ENCODE results near the gene PTPRA. TPM values are rescaled to one million over a fixed set of nuclear protein-coding genes. Genes with fewer than 3 reads are reported as not detected.
A peak's percentile ranks its signal among the peaks of the same experiment; 100 is the strongest.

Gene PTPRA
- total RNA-seq, 2 experiments from 2014 or later, result 65.4 to 69.5 TPM

DNA sequence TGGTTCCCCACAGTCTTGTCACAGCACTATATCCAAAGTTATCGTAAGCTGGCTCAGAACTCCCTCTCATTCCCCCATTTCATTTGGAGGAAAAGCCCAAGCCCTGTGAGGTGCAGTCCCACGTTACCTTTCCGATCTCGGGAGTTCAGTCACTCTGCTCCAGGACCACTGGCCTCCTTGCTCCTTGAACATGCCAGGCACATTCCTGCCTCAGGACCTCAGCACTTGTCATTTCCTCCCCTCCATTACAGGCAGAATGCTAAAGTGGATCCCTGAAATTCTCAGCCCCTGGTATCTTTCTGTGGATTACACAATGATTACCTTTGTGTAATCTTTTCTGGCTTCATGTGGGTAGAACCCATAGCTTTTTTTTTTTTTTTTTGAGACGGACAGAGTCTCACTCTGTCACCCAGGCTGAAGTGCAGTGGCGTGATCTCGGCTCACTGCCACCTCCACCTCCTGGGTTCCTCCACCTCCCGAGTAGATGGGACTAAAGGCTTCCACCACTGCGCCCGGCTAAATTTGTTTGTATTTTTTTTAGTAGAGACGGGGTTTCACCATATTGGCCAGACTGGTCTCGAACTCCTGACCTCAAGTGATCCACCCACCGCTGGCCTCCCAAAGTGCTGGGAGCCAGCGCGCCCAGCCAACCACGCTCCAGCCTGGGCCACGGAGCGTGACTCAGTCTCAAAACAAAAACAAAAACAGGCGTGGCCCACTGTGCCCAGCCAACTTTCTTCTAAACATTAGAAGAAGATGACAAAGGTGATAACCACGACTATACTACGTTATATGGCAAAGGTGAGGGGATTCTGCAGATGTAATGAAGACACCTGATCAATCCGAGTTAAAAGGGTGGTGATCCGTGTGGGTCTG is 194.1 kb downstream of the PTPRA start:
- H3K4me1 Mint-ChIP-seq (ENCODE audit: low read depth), result peaks cover 30% of the 10 kb centered on the region
- ATAC-seq (ENCODE audit: poor library complexity), result no peak
- Histone ChIP-seq H3K4me1 (ENCODE audit: insufficient read depth, low read length) (peaks cover 18% of the 10 kb centered on the region), H3K9me3 (ENCODE audit: control insufficient read depth in 1 of 2, insufficient read depth in 1 of 2, low read length in 2 of 2) (peaks cover 0 to 2% of the 10 kb centered on the region in 2 experiments), H3K36me3 (ENCODE audit: insufficient read depth, low read length) (no peaks in the 10 kb centered on the region), H3K27me3 (ENCODE audit: control insufficient read depth in 1 of 2, insufficient read depth in 2 of 2, low read length in 2 of 2) (no peaks in the 10 kb centered on the region), H3K27ac (ENCODE audit: low read depth in 1 of 2, low read length in 2 of 2) (no peak overlapping the region), H3K4me3 (ENCODE audit: low read length) (no peak overlapping the region)
- DNase-seq, result no peak
- TF ChIP-seq, protein P1, sequence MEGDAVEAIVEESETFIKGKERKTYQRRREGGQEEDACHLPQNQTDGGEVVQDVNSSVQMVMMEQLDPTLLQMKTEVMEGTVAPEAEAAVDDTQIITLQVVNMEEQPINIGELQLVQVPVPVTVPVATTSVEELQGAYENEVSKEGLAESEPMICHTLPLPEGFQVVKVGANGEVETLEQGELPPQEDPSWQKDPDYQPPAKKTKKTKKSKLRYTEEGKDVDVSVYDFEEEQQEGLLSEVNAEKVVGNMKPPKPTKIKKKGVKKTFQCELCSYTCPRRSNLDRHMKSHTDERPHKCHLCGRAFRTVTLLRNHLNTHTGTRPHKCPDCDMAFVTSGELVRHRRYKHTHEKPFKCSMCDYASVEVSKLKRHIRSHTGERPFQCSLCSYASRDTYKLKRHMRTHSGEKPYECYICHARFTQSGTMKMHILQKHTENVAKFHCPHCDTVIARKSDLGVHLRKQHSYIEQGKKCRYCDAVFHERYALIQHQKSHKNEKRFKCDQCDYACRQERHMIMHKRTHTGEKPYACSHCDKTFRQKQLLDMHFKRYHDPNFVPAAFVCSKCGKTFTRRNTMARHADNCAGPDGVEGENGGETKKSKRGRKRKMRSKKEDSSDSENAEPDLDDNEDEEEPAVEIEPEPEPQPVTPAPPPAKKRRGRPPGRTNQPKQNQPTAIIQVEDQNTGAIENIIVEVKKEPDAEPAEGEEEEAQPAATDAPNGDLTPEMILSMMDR (IDR thresholded peaks at IDR 0.05), result no peak
- no peak overlapping the region for H3K4me3 Mint-ChIP-seq
- H3K27me3 Mint-ChIP-seq, result no peaks in the 10 kb centered on the region
- POLR2A ChIA-PET, result no interaction called here
- CTCF ChIA-PET, result interaction anchor here (2.9 kb wide), 1 partner anchor 14 kb away, joined by 9 read pairs; no protein-coding TSS in a partner anchor
- peaks cover 6% of the 10 kb centered on the region for H3K36me3 Mint-ChIP-seq (ENCODE audit: low read depth)
- intact Hi-C loops (cut with DNase I, micrococcal nuclease), result loop anchor here in 1 of 2 experiments (2.0 to 5.0 kb wide), 2 partner anchors 25 to 250 kb away; no protein-coding TSS in a partner anchor
- no peak overlapping the region for H3K27ac Mint-ChIP-seq
- no peaks in the 10 kb centered on the region for H3K9me3 Mint-ChIP-seq

DNA sequence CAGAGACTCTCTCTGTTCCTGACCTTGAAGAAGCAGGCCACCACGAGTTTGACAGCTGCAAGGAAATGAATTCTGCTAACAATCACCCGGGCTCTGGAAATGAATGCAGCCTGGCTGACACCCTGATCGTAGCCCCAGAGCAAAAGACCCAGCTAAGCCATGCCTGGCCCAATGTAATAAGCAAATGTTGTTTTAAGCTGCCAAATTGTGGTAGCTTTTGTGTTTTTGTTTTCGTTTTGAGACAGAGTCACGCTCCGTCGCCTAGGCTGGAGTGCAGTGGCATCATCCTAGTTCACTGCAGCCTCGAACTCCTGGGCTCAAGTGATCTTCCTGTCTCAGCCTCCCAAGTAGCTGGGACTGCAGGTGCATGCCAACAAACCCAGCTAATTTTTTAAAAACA is 194.8 kb downstream of the PTPRA start:
- Histone ChIP-seq H3K4me3 (ENCODE audit: low read length) (no peak overlapping the region), H3K4me1 (ENCODE audit: insufficient read depth, low read length) (peaks cover 24% of the 10 kb centered on the region), H3K27me3 (ENCODE audit: control insufficient read depth in 1 of 2, insufficient read depth in 2 of 2, low read length in 2 of 2) (no peaks in the 10 kb centered on the region), H3K36me3 (ENCODE audit: insufficient read depth, low read length) (no peaks in the 10 kb centered on the region), H3K27ac (ENCODE audit: low read depth in 1 of 2, low read length in 2 of 2) (no peak overlapping the region), H3K9me3 (ENCODE audit: control insufficient read depth in 1 of 2, insufficient read depth in 1 of 2, low read length in 2 of 2) (peaks cover 0 to 7% of the 10 kb centered on the region in 2 experiments)
- peaks cover 34% of the 10 kb centered on the region for H3K4me1 Mint-ChIP-seq (ENCODE audit: low read depth)
- ChIA-PET POLR2A (no interaction called here), CTCF (interaction anchor here (1.6 to 2.9 kb wide), 2 partner anchors 9 to 14 kb away, joined by 6 to 9 read pairs; no protein-coding TSS in a partner anchor)
- no peaks in the 10 kb centered on the region for H3K9me3 Mint-ChIP-seq
- peaks cover 6% of the 10 kb centered on the region for H3K36me3 Mint-ChIP-seq (ENCODE audit: low read depth)
- no peak for DNase-seq
- ATAC-seq (ENCODE audit: poor library complexity), result no peak
- TF ChIP-seq, protein P1 (IDR thresholded peaks at IDR 0.05), result no peak
- H3K27ac Mint-ChIP-seq, result no peak overlapping the region
- no peak overlapping the region for H3K4me3 Mint-ChIP-seq
- H3K27me3 Mint-ChIP-seq, result no peaks in the 10 kb centered on the region
- intact Hi-C loops (cut with DNase I, micrococcal nuclease), result loop anchor here in 1 of 2 experiments (2.0 to 5.0 kb wide), 2 partner anchors 25 to 249 kb away; no protein-coding TSS in a partner anchor

DNA sequence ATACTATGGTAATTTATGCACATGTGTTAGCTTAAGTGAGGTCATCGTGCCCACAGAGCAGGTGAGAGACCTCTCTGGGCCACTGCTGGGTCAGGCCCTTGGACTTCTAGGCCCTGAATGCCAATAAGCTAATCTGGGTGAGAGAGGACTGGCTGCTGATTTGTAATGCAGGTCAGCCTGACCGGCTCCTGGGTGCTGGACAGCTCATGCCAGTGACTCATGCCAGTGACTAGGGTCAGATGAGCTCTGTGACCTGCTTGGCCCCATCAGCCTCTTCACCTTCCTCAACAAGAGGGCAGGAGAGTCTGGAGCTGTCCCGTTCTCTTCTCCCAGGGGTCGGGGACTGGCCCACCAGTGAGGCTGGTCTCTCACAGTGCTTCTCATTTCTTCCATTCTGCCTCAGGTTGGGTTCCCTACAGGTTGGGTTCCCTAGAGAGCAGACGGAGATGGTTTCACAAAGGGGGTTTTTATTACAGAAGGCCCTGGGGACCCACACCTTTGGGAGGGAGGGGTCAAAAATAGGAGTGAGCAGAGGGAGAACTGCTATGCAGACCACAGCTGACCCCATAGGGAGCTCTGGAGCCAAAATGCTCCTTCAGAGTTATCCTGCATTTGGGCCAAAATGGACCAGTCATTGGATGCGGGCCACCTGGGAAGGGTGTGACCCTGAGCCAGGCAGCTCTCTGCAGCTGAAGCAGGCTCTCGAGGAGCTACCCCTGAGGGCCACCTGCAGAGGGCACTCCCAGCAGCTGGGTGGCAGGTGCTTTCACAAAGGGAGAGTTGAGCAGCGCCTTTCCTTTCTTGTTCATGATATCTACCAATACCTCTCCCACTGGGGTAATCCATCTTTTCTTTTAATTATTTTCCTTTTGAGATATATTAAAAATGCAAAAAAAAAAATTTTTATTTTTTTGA is 196.0 kb downstream of the PTPRA start:
- Histone ChIP-seq H3K27ac (ENCODE audit: low read depth in 1 of 2, low read length in 2 of 2) (no peak overlapping the region), H3K9me3 (ENCODE audit: control insufficient read depth in 1 of 2, insufficient read depth in 1 of 2, low read length in 2 of 2) (peaks cover 0 to 7% of the 10 kb centered on the region in 2 experiments), H3K4me1 (ENCODE audit: insufficient read depth, low read length) (peaks cover 24% of the 10 kb centered on the region), H3K27me3 (ENCODE audit: control insufficient read depth in 1 of 2, insufficient read depth in 2 of 2, low read length in 2 of 2) (no peaks in the 10 kb centered on the region), H3K4me3 (ENCODE audit: low read length) (no peak overlapping the region), H3K36me3 (ENCODE audit: insufficient read depth, low read length) (no peaks in the 10 kb centered on the region)
- DNase-seq (peak in 11 of 14 experiments; percentile 35 to 70 (median 55)), ATAC-seq (ENCODE audit: poor library complexity) (peak; percentile 59)
- no peaks in the 10 kb centered on the region for H3K9me3 Mint-ChIP-seq
- intact Hi-C loops (cut with DNase I, micrococcal nuclease), result loop anchor here in 1 of 2 experiments (1.0 to 5.0 kb wide), 3 partner anchors 24 to 248 kb away; no protein-coding TSS in a partner anchor
- CTCF ChIA-PET, result interaction anchor here (0.6 to 2.9 kb wide), 7 partner anchors 8 to 151 kb away, joined by 3 to 9 read pairs (median 4); no protein-coding TSS in a partner anchor
- no peaks in the 10 kb centered on the region for H3K27me3 Mint-ChIP-seq
- H3K27ac Mint-ChIP-seq, result no peak overlapping the region
- TF ChIP-seq, protein P1 (IDR thresholded peaks at IDR 0.05), result peak; percentile 28
- peaks cover 6% of the 10 kb centered on the region for H3K36me3 Mint-ChIP-seq (ENCODE audit: low read depth)
- POLR2A ChIA-PET, result interaction anchor here (0.6 to 1.2 kb wide), 5 partner anchors 23 to 107 kb away, joined by 3 to 4 read pairs (median 3); no protein-coding TSS in a partner anchor
- H3K4me1 Mint-ChIP-seq (ENCODE audit: low read depth), result peaks cover 36% of the 10 kb centered on the region
- peak overlapping the region; percentile 45 for H3K4me3 Mint-ChIP-seq

Measured in CD4-positive, alpha-beta T cell (primary cell).